H1 (cell line): ENCODE measurements around the gene ADCY3. TPM values are rescaled to one million over a fixed set of nuclear protein-coding genes. Genes with fewer than 3 reads are reported as not detected.
A peak's percentile ranks its signal among the peaks of the same experiment; 100 is the strongest.

Source experiments
- CTCF ChIA-PET: fragments of 300-600 bp; sonication (Branson Sonifier 250); formaldehyde crosslinking; loops from one replicate; lab custom pipeline; 2021; ENCODE audit not compliant: partially characterized antibody; lab: Charles Lee
- POLR2A ChIA-PET: fragments of 300-600 bp; sonication (Branson Sonifier 250); formaldehyde crosslinking; loops from one replicate; lab custom pipeline; 2021; ENCODE audit warnings: inconsistent platforms; ENCODE audit not compliant: partially characterized antibody; lab: Charles Lee
- DNase-seq, 2 experiments: peaks; one replicate each; pipeline versions ENCODE4 v3.0.0 to v3.0.0-alpha.2; 2010 to 2022; ENCODE audit warnings: low spot score in 2 of 2, low read depth in 1 of 2, mixed read lengths in 1 of 2
- FAIRE-seq: peaks from 2 replicates; lab custom pipeline; 2011; peaks lifted over from hg19 to GRCh38; lab: Jason Lieb, UNC
- H2AFZ ChIP-seq: 2 replicates; pipeline ENCODE4 v1.8.1; 2012; ENCODE audit warnings: low read length, inconsistent platforms
- H2AK5ac ChIP-seq: 2 replicates; pipeline ENCODE4 v1.6.1; 2013; ENCODE audit warnings: low read depth, low read length
- H2BK120ac ChIP-seq: replicated peaks from 2 replicates; pipeline ENCODE3; 2013; ENCODE audit warnings: low read depth, low read length, inconsistent platforms
- H2BK12ac ChIP-seq: 2 replicates; pipeline ENCODE4 v1.6.1; 2013; ENCODE audit warnings: low read depth, low read length
- H2BK15ac ChIP-seq: 2 replicates; pipeline ENCODE4 v1.6.1; 2013; ENCODE audit warnings: low read length
- H2BK20ac ChIP-seq: 2 replicates; pipeline ENCODE4 v1.6.1; 2013; ENCODE audit warnings: low read length
- H2BK5ac ChIP-seq: 2 replicates; pipeline ENCODE4 v1.6.1; 2013; ENCODE audit warnings: low read depth, low read length
- H3K14ac ChIP-seq: 2 replicates; pipeline ENCODE4 v1.6.1; 2013; ENCODE audit warnings: inconsistent platforms; ENCODE audit not compliant: insufficient read length
- H3K18ac ChIP-seq: 2 replicates; pipeline ENCODE4 v1.6.1; 2013; ENCODE audit warnings: low read length; ENCODE audit errors: extremely low read depth
- H3K23ac ChIP-seq: 2 replicates; pipeline ENCODE4 v1.6.1; 2013; ENCODE audit warnings: inconsistent platforms; ENCODE audit not compliant: insufficient read length
- H3K23me2 ChIP-seq: 2 replicates; pipeline ENCODE4 v1.6.1; 2013; ENCODE audit warnings: low read depth, low read length
- H3K27ac ChIP-seq: 2 replicates; pipeline ENCODE4 v1.6.1; 2011; ENCODE audit warnings: low read depth, low read length, inconsistent platforms
- H3K27me3 ChIP-seq, 4 experiments: replicated peaks in 1 of 4; 1 replicate in 1 of 4; 2 replicates in 3 of 4; pipeline versions ENCODE4 v1.6.1 to v1.8.1; 2011 to 2013; ENCODE audit warnings: low read length in 3 of 4, mild to moderate bottlenecking in 3 of 4, inconsistent platforms in 2 of 4, mixed read lengths in 2 of 4, moderate library complexity in 1 of 4; ENCODE audit not compliant: control insufficient read depth in 3 of 4, insufficient read depth in 3 of 4; ENCODE audit errors: extremely low read depth in 1 of 4
- H3K36me3 ChIP-seq, 4 experiments: 2 replicates each; pipeline versions ENCODE4 v1.6.1 to v1.8.1; 2011 to 2013; ENCODE audit warnings: mild to moderate bottlenecking in 4 of 4, low read length in 3 of 4, moderate library complexity in 2 of 4, control low read depth in 1 of 4, inconsistent platforms in 1 of 4; ENCODE audit not compliant: insufficient read depth in 4 of 4, control insufficient read depth in 2 of 4
- H3K4ac ChIP-seq: replicated peaks from 2 replicates; pipeline ENCODE3; 2013; ENCODE audit warnings: low read length, low read depth, mixed read lengths, inconsistent platforms; ENCODE audit not compliant: insufficient read length
- H3K4me1 ChIP-seq, 4 experiments: replicated peaks in 1 of 4; 1 replicate in 1 of 4; 2 replicates in 3 of 4; pipeline versions ENCODE4 v1.6.1 to v1.8.1; 2011 to 2013; ENCODE audit warnings: low read length in 3 of 4, inconsistent platforms in 2 of 4, mixed read lengths in 1 of 4; ENCODE audit not compliant: insufficient read depth in 4 of 4, control insufficient read depth in 3 of 4
- H3K4me2 ChIP-seq, 2 experiments: 2 replicates each; pipeline versions ENCODE4 v1.6.1 to v1.8.1; 2011 to 2013; ENCODE audit warnings: low read depth in 2 of 2, low read length in 2 of 2, control low read depth in 1 of 2, inconsistent platforms in 1 of 2, mild to moderate bottlenecking in 1 of 2; ENCODE audit not compliant: insufficient read depth in 1 of 2
- H3K4me3 ChIP-seq, 4 experiments: fragments of 200-600, 300-600 bp in 1 of 4; sonication (generic), shearing (Covaris generic), sonication (Bioruptor Twin) in 1 of 4; 2 replicates each; pipeline versions ENCODE4 v1.5.1 to v1.8.1; 2011 to 2016; ENCODE audit warnings: low read length in 4 of 4, low read depth in 3 of 4, control low read depth in 2 of 4, inconsistent platforms in 2 of 4, mild to moderate bottlenecking in 2 of 4, mixed read lengths in 1 of 4, moderate library complexity in 1 of 4; ENCODE audit not compliant: insufficient read depth in 2 of 4; ENCODE audit errors: extremely low read depth in 1 of 4
- H3K56ac ChIP-seq: replicated peaks from 2 replicates; pipeline ENCODE3; 2013; ENCODE audit warnings: low read depth, mild to moderate bottlenecking, mixed read lengths, low read length, inconsistent platforms; ENCODE audit not compliant: insufficient read length
- H3K79me1 ChIP-seq: 2 replicates; pipeline ENCODE4 v1.6.1; 2013; ENCODE audit warnings: low read depth, low read length, control low read depth
- H3K79me2 ChIP-seq, 2 experiments: 2 replicates each; pipeline versions ENCODE4 v1.6.1 to v1.8.1; 2012 to 2013; ENCODE audit warnings: low read length in 2 of 2, mild to moderate bottlenecking in 2 of 2, inconsistent platforms in 1 of 2; ENCODE audit not compliant: insufficient read depth in 2 of 2, control insufficient read depth in 1 of 2
- H3K9ac ChIP-seq, 4 experiments: replicated peaks in 1 of 4; 1 replicate in 1 of 4; 2 replicates in 3 of 4; pipeline versions ENCODE4 v1.6.1 to v1.8.1; 2011 to 2013; ENCODE audit warnings: low read depth in 3 of 4, low read length in 3 of 4, control low read depth in 2 of 4, mild to moderate bottlenecking in 2 of 4, moderate library complexity in 2 of 4, inconsistent platforms in 1 of 4; ENCODE audit errors: extremely low read depth in 1 of 4
- H3K9me3 ChIP-seq, 2 experiments: 2 replicates each; pipeline versions ENCODE4 v1.6.1 to v1.8.1; 2012 to 2013; ENCODE audit warnings: mild to moderate bottlenecking in 2 of 2, moderate library complexity in 2 of 2, control low read depth in 1 of 2, inconsistent platforms in 1 of 2, low read depth in 1 of 2, low read length in 1 of 2, mixed read lengths in 1 of 2; ENCODE audit not compliant: insufficient read depth in 2 of 2
- H4K20me1 ChIP-seq, 2 experiments: replicated peaks in 1 of 2; 2 replicates each; pipeline versions ENCODE3 to v1.8.1; 2011 to 2013; ENCODE audit warnings: inconsistent platforms in 2 of 2, low read length in 2 of 2, mild to moderate bottlenecking in 1 of 2; ENCODE audit not compliant: insufficient read depth in 2 of 2, control insufficient read depth in 1 of 2
- H4K5ac ChIP-seq: 2 replicates; pipeline ENCODE4 v1.6.1; 2013; ENCODE audit warnings: low read length, low read depth, mixed read lengths, inconsistent platforms; ENCODE audit not compliant: insufficient read length
- H4K8ac ChIP-seq: 2 replicates; pipeline ENCODE4 v1.8.0; 2013; ENCODE audit warnings: mild to moderate bottlenecking, moderate library complexity, low read length, inconsistent platforms; ENCODE audit not compliant: insufficient read depth; ENCODE audit errors: extremely low read depth
- H4K91ac ChIP-seq: replicated peaks from 2 replicates; pipeline ENCODE3; 2013; ENCODE audit warnings: low read length, mixed read lengths, inconsistent platforms; ENCODE audit not compliant: insufficient read length
- ASH2L ChIP-seq: fragments of 200-600, 300-600 bp; sonication (generic); IDR thresholded peaks from one replicate; pipeline ENCODE4 v1.7.1; 2017; ENCODE audit warnings: low read length
- CBX8 ChIP-seq: fragments of 300-800, 300-1000 bp; sonication (generic); IDR thresholded peaks from 2 replicates; pipeline ENCODE4 v1.7.1; 2016; ENCODE audit warnings: low read depth, low read length, borderline replicate concordance
- CTBP2 ChIP-seq: IDR thresholded peaks from 2 replicates; pipeline ENCODE4 v1.7.0; 2011; ENCODE audit warnings: borderline replicate concordance, mild to moderate bottlenecking, moderate library complexity, mixed read lengths, low read length; ENCODE audit not compliant: insufficient read depth, insufficient read length
- HDAC2 ChIP-seq, 2 experiments: fragments of 300-600 bp in 1 of 2; sonication (generic) in 1 of 2; IDR thresholded peaks; 2 replicates each; pipeline ENCODE4 v1.6.1; 2011 to 2012; ENCODE audit warnings: low read depth in 2 of 2, low read length in 2 of 2, mild to moderate bottlenecking in 2 of 2, moderate library complexity in 2 of 2, borderline replicate concordance in 1 of 2, inconsistent platforms in 1 of 2
- KDM5A ChIP-seq: fragments of 200-600 bp; IDR thresholded peaks from 2 replicates; pipeline ENCODE4 v1.7.1; 2012; ENCODE audit warnings: mild to moderate bottlenecking, low read length, inconsistent platforms, mixed read lengths
- MAX ChIP-seq: IDR thresholded peaks from 2 replicates; pipeline ENCODE4 v1.6.1; 2012; ENCODE audit warnings: inconsistent platforms
- NANOG ChIP-seq: IDR thresholded peaks from 2 replicates; pipeline ENCODE4 v1.6.1; 2011; ENCODE audit warnings: low read length, low read depth, mild to moderate bottlenecking, inconsistent platforms; ENCODE audit not compliant: insufficient read depth, poor library complexity, severe bottlenecking
- SAP30 ChIP-seq: fragments of 300-600 bp; sonication (generic); IDR thresholded peaks from 2 replicates; pipeline ENCODE4 v1.7.1; 2012; ENCODE audit warnings: low read length, moderate library complexity, mild to moderate bottlenecking, inconsistent platforms; ENCODE audit not compliant: insufficient read depth, insufficient replicate concordance
- TCF12 ChIP-seq: IDR thresholded peaks from 2 replicates; pipeline ENCODE4 v1.6.1; 2011; ENCODE audit warnings: low read depth, mild to moderate bottlenecking, low read length
- WGBS, 2 experiments: shearing (Covaris generic) in 1 of 2; methylation state at CpG; one replicate each; pipeline versions ENCODE4 v1.1.6 to v1.1.7; 2013 to 2015; ENCODE audit warnings: low lambda C conversion rate in 2 of 2, mixed read lengths in 2 of 2, inconsistent platforms in 1 of 2, low coverage in 1 of 2, missing lambda C conversion rate in 1 of 2; ENCODE audit not compliant: insufficient replicate concordance in 2 of 2, insufficient coverage in 1 of 2, insufficient read length in 1 of 2; ENCODE audit errors: extremely low coverage in 1 of 2, missing lambda C conversion rate in 1 of 2; 5-methylcytosine and 5-hydroxymethylcytosine counted together
- polyA plus RNA-seq, 7 experiments: library from polyadenylated mRNA; depleted of rRNA in 3 of 7; stranded (reverse) in 5 of 7; unstranded in 2 of 7; fragments of >200 nt in 5 of 7; fragments of 200-250 nt in 2 of 7; gene quantifications; 1 replicate in 5 of 7; 2 replicates in 1 of 7; 4 replicates in 1 of 7; pipeline versions ENCODE4 v1.2.1 to v1.2.3, GENCODE V29; 2011 to 2013; ENCODE audit warnings: missing spikeins in 2 of 7, mixed read lengths in 2 of 7
- total RNA-seq: library from RNA; stranded (reverse); fragmentation: NEBNext Ultra II Directional; extraction: Animal tissue kit (Norgen Biotek cat#: 25700); gene quantifications from 2 replicates; pipeline ENCODE4 v1.2.1, GENCODE V29; 2021

ADCY3 gene
- total and polyA plus RNA-seq, 2 of the 8 experiments (the other 6 are each of a cell fraction or from before 2014, with no cell fraction given) = 45.1 to 52.9 TPM

DNA sequence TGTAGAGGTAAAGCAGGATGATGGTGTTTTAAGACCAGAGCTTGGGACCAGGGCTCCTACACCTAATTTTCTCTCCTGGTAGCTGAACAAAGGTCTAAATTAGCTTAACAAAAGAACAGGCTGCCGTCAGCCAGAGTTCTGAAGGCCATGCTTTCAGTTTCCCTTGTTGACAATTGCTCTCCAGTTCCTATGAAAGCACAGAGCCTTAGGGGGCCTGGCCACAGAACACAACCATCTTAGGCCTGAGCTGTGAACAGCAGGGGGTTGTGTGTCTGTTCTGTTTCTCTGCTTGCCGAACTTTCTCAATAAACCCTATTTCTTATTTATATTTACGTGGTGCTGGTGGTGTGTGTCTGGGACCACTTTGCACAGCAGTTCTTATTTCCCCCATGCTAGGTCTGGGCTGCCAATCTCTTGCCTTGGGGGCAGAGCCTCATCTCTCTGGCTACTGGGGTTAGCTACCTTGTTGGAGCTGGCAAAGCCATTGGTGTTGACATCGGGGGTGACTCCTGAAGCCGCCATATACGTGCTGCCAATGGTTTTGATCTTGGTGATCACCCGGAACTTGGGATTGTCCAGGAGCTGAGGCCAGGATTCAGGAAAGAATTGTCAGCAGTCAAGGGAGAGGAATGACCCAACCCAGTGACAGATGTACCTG lies 97.9 kb downstream of the ADCY3 start:
- Histone ChIP-seq H3K14ac (no peak overlapping the region), H4K8ac (no peak overlapping the region), H2BK15ac (peak overlapping the region; percentile 66; the same call in 1 of the 2 replicates), H4K91ac (no peak overlapping the region), H2BK12ac (peak overlapping the region; percentile 51; the same call in 1 of the 2 replicates), H3K18ac (peak overlapping the region; percentile 49), H2AFZ (no peak overlapping the region), H3K4me1 (peaks cover 15 to 31% (median 22%) of the 10 kb centered on the region in 4 experiments), H3K4ac (peak overlapping the region; percentile 18), H3K4me2 (peak overlapping the region; percentile 21 to 50; a peak in 3 of 4 replicates), H3K27me3 (no peaks in the 10 kb centered on the region), H3K56ac (no peak overlapping the region), H3K36me3 (peaks cover 16 to 60% (median 44%) of the 10 kb centered on the region in 4 experiments), H3K79me1 (peaks cover 3% of the 10 kb centered on the region; the same call in 1 of the 2 replicates), H3K9me3 (0 out of 4 replicates have a peak, but pooled peaks cover 0 to 3% of the 10 kb centered on the region in 2 experiments), H3K23ac (no peak overlapping the region), H2BK20ac (peak overlapping the region; percentile 50; the same call in 1 of the 2 replicates), H3K79me2 (no peaks in the 10 kb centered on the region), H3K23me2 (peaks cover 2% of the 10 kb centered on the region; the same call in 1 of the 2 replicates), H4K5ac (no peak overlapping the region), H2BK5ac (peak overlapping the region; percentile 93; the same call in 1 of the 2 replicates), H2AK5ac (no peak overlapping the region; the same call in 1 of the 2 replicates), H3K4me3 (peak overlapping the region in 2 of 4 experiments; percentile 12 to 19; a peak in 2 of 8 replicates), H2BK120ac (no peak overlapping the region), H4K20me1 (peaks cover 2 to 7% of the 10 kb centered on the region in 2 experiments), H3K9ac (0 out of 7 replicates have a peak overlapping the region, but pooled peaks of 1 of the 4 experiments have one; percentile 6), H3K27ac (peak overlapping the region; percentile 18; the same call in 1 of the 2 replicates)
- POLR2A ChIA-PET = interaction anchor here (0.5 to 2.2 kb wide), 8 partner anchors 9 to 324 kb away, joined by 3 to 10 read pairs (median 4); partner anchors contain the start of genes CENPO and PTRHD1
- WGBS, 2 experiments = 66% methylated on average over 7 of the region's 7 CpGs; no CpG with 5 or more reads in 1 of the 2 experiments
- CTCF ChIA-PET = interaction anchor here (1.0 to 2.1 kb wide), 5 partner anchors 209 to 412 kb away, joined by 3 to 9 read pairs (median 4); no protein-coding TSS in a partner anchor
- FAIRE-seq (peak; percentile 97), DNase-seq (peak in 1 of 2 experiments; percentile 62)
- TF ChIP-seq MAX = peak; percentile 66; the same call in 1 of the 2 replicates
- TF ChIP-seq ASH2L = peak; percentile 63
- TF ChIP-seq HDAC2 (IDR thresholded peaks at IDR 0.05; ENCODE audit: borderline replicate concordance in 1 of 2, low read depth in 2 of 2, low read length in 2 of 2) = peak; percentile 52 to 58; a peak in 1 of 4 replicates
- no peak for TF ChIP-seq KDM5A
- TF ChIP-seq NANOG = peak; percentile 88
- TF ChIP-seq SAP30 = no peak
- TF ChIP-seq TCF12 = 0 out of 2 replicates have a peak, but pooled peaks have one; percentile 17
- TF ChIP-seq CBX8 = no peak
- peak; percentile 17 for TF ChIP-seq CTBP2
